ENCODE data around the gene CREBRF.

- no peak for TF ChIP-seq CTCF (IDR thresholded peaks at IDR 0.05; ENCODE audit: insufficient read depth, low read depth, low read length)
- TF ChIP-seq EZH2 (IDR thresholded peaks at IDR 0.05; ENCODE audit: insufficient read depth, low read length): no peak
Observed at GRCh38 chr5:173089581-173089980, 33.4 kb downstream of the CREBRF start.
